ENCODE data around the gene TFF1.

The TFF1 gene

GRCh38 chr21:42398436-42399028 lies 32.2 kb upstream of the TFF1 start:
- DNase-seq: no peak

GRCh38 chr21:42397746-42398394 lies 31.5 kb upstream of the TFF1 start:
- no peak for DNase-seq

GRCh38 chr21:42396799-42397745 lies 30.7 kb upstream of the TFF1 start:
- no peak for DNase-seq

GRCh38 chr21:42395905-42396651 lies 29.7 kb upstream of the TFF1 start, which contains the start of gene TMPRSS3:
TMPRSS3 (minus strand) TSS chr21:42396052; CDS start chr21:42395417, 635 bp downstream.
- DNase-seq: no peak

GRCh38 chr21:42395302-42395701 lies 29.0 kb upstream of the TFF1 start:
- DNase-seq: no peak

- DNase-seq: no peak
Measured at GRCh38 chr21:42393443-42393950, 27.2 kb upstream of the TFF1 start.

GRCh38 chr21:42392731-42393442 lies 26.6 kb upstream of the TFF1 start:
- DNase-seq: no peak

- DNase-seq: no peak
Measured at GRCh38 chr21:42391297-42391696, 25.0 kb upstream of the TFF1 start.

- no peak for DNase-seq
Measured at GRCh38 chr21:42390696-42391095, 24.4 kb upstream of the TFF1 start.

- no peak for DNase-seq
Measured at GRCh38 chr21:42390193-42390592, 23.9 kb upstream of the TFF1 start.

GRCh38 chr21:42389449-42389835 lies 23.1 kb upstream of the TFF1 start:
- DNase-seq: no peak

- no peak for DNase-seq
Measured at GRCh38 chr21:42388740-42389448, 22.6 kb upstream of the TFF1 start.

- no peak for DNase-seq
Measured at GRCh38 chr21:42387843-42388340, 21.6 kb upstream of the TFF1 start.

GRCh38 chr21:42387164-42387563 lies 20.8 kb upstream of the TFF1 start:
- DNase-seq: no peak

- no peak for DNase-seq
Measured at GRCh38 chr21:42386034-42386591, 19.8 kb upstream of the TFF1 start.

- DNase-seq: no peak
Measured at GRCh38 chr21:42385619-42386018, 19.3 kb upstream of the TFF1 start.

- DNase-seq: no peak
Measured at GRCh38 chr21:42384989-42385388, 18.7 kb upstream of the TFF1 start.

- DNase-seq: no peak
Measured at GRCh38 chr21:42384156-42384945, 18.0 kb upstream of the TFF1 start.

GRCh38 chr21:42383331-42383730 lies 17.0 kb upstream of the TFF1 start:
- DNase-seq: no peak

GRCh38 chr21:42382915-42383314 lies 16.6 kb upstream of the TFF1 start:
- no peak for DNase-seq
